Upper lobe of right lung (tissue), 1 donor: ENCODE measurements around the gene STX8. TPM values are rescaled to one million over a fixed set of nuclear protein-coding genes. Genes with fewer than 3 reads are reported as not detected.
A peak's percentile ranks its signal among the peaks of the same experiment; 100 is the strongest.

Source experiments
- ATAC-seq: fragments of 200-7000 bp; cut with Tn5 transposase; one replicate; pipeline ENCODE4 v1.9.1; 2020; ENCODE audit warnings: mild to moderate bottlenecking, moderate library complexity
- DNase-seq: peaks from one replicate; pipeline ENCODE4 v3.0.0-alpha.2; 2020
- H3K27ac ChIP-seq: fragments of 200-600 bp; one replicate; pipeline ENCODE4 v1.8.0; 2022
- H3K27me3 ChIP-seq: fragments of 200-600 bp; one replicate; pipeline ENCODE4 v1.8.0; 2022; ENCODE audit warnings: mild to moderate bottlenecking
- H3K36me3 ChIP-seq: fragments of 200-600 bp; one replicate; pipeline ENCODE4 v1.8.0; 2022
- H3K4me1 ChIP-seq: fragments of 200-600 bp; one replicate; pipeline ENCODE4 v1.8.0; 2022
- H3K4me3 ChIP-seq: fragments of 200-600 bp; one replicate; pipeline ENCODE4 v1.8.0; 2022; ENCODE audit warnings: mild to moderate bottlenecking
- H3K9me3 ChIP-seq: fragments of 200-600 bp; one replicate; pipeline ENCODE4 v1.8.0; 2022
- CTCF ChIP-seq: fragments of 200-600 bp; IDR thresholded peaks from one replicate; pipeline ENCODE4 v1.8.0; 2022; ENCODE audit warnings: antibody characterized with exemption
- intact Hi-C: fragments of 100-400 bp; cut with DNase I; formaldehyde crosslinking; loops from one replicate; pipeline ENCODE4 v1.11.0; 2022
- total RNA-seq: library from RNA; stranded (reverse); fragmentation: NEBNext Ultra II Directional; extraction: Animal tissue kit (Norgen Biotek cat#: 25700); gene quantifications from one replicate; pipeline ENCODE4 v1.2.1, GENCODE V29; 2021
- donor health status: DM: no; HTN: yes; CAD: no; lungs with severe emphysema.

STX8 gene
- total RNA-seq, 1 donor from 2014 or later = 52.5 TPM

- no peak for ATAC-seq
- peaks cover 7% of the 10 kb centered on the region for H3K4me1 ChIP-seq
- TF ChIP-seq CTCF = no peak
- intact Hi-C loops = no loop called here
- H3K4me3 ChIP-seq = no peak overlapping the region
- H3K27me3 ChIP-seq = no peaks in the 10 kb centered on the region
- no peaks in the 10 kb centered on the region for H3K9me3 ChIP-seq
- no peaks in the 10 kb centered on the region for H3K36me3 ChIP-seq
- H3K27ac ChIP-seq = no peak overlapping the region
- DNase-seq = no peak
These were observed 277.5 kb downstream of the STX8 start for GRCh38 chr17:9298135-9298534.

DNA sequence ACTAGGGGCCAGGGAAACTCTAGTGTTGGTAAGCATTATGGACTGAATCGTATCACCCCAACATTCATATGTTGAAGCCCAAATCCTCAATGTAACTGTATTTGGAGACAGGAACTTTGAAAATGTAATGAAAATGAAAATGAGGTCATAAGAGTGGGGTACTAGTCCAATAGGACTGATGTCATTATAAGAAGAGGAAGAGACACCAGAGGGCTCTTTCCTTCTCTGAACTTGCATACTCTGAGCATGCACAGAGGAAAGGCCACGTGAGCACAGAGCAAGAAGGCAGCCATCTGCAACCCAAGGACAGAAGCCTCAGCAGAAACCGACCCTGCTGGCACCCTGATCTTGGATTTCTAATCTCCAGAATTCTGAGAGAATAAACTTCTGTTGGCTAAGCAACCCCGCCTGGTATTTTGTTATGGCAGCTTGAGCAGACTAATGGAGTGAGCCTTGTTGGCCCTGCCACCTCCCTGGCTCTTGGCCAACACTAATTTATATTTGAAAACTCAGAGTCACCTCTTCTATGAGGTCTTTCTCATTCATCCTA lies 280.9 kb downstream of the STX8 start:
- Histone ChIP-seq H3K36me3 (no peaks in the 10 kb centered on the region), H3K27ac (peak overlapping the region; percentile 24), H3K27me3 (no peaks in the 10 kb centered on the region), H3K4me3 (no peak overlapping the region), H3K4me1 (peaks cover 19% of the 10 kb centered on the region), H3K9me3 (no peaks in the 10 kb centered on the region)
- no peak for TF ChIP-seq CTCF
- ATAC-seq (no peak), DNase-seq (no peak)
- intact Hi-C loops = no loop called here

DNA sequence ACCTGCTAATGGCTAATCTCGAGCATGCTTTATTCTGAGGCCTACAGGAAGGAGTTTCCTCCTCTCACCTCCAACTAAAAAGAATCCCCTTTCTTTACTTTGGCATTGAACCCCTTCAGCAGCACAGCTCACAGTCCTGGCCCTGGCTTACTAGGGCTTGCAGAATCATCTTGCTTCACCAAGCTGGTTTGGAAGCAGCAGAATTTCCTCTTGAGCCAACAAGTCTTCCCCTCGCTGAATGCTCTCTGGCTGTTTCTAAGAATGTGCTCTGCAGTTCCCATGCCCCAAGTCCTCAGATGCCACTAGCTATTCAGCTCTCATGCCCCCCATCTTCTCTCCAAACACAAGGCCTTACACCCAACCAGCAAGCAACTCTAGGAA lies 283.1 kb downstream of the STX8 start:
- ATAC-seq (no peak), DNase-seq (no peak)
- intact Hi-C loops = no loop called here
- Histone ChIP-seq H3K36me3 (no peaks in the 10 kb centered on the region), H3K4me3 (no peak overlapping the region), H3K9me3 (no peaks in the 10 kb centered on the region), H3K4me1 (peaks cover 19% of the 10 kb centered on the region), H3K27ac (no peak overlapping the region), H3K27me3 (no peaks in the 10 kb centered on the region)
- no peak for TF ChIP-seq CTCF

GRCh38 chr17:9291912-9292560 lies 283.6 kb downstream of the STX8 start:
- peak; percentile 85 for ATAC-seq

DNA sequence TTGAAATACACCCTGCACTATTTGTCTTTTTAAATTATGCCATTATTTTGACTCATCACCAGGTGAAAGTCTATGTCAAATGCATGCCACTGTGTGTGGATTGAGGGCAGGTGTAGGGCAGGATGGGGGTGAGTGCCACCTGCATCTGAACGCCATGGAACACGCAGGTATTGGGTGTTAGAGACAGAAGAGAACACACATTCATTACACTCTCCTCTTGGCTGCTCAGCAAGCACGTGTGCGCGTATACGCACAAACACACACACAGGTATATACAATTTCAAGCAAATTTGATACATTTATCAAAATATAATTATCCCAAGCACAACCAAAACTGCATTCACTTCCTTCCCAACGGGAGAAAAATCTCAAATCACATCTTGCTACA lies 285.4 kb downstream of the STX8 start:
- H3K4me1 ChIP-seq = peaks cover 19% of the 10 kb centered on the region
- no peak for DNase-seq
- no peak overlapping the region for H3K4me3 ChIP-seq
- ATAC-seq = no peak
- H3K9me3 ChIP-seq = no peaks in the 10 kb centered on the region
- H3K27ac ChIP-seq = no peak overlapping the region
- no peaks in the 10 kb centered on the region for H3K27me3 ChIP-seq
- no peaks in the 10 kb centered on the region for H3K36me3 ChIP-seq
- intact Hi-C loops = no loop called here
- no peak for TF ChIP-seq CTCF

More at GRCh38 chr17:9291912-9292560, 283.6 kb downstream of the STX8 start:
- no peaks in the 10 kb centered on the region for H3K36me3 ChIP-seq
- no peaks in the 10 kb centered on the region for H3K9me3 ChIP-seq
- no peak for DNase-seq
- H3K4me3 ChIP-seq = no peak overlapping the region
- TF ChIP-seq CTCF = peak; percentile 73
- H3K27ac ChIP-seq = no peak overlapping the region
- intact Hi-C loops = no loop called here
- no peaks in the 10 kb centered on the region for H3K27me3 ChIP-seq
- peaks cover 19% of the 10 kb centered on the region for H3K4me1 ChIP-seq
